Activated CD8-positive, alpha-beta memory T cell treated with anti-CD3 and anti-CD28 coated beads, Interleukin-2, amount 50 U/mL, for 48 hours (primary cell): Measurements from ENCODE around the gene MT1B.
"Not testable (repeated sequence)": the region's sequence is repeated elsewhere in the genome, so short reads cannot be mapped to it uniquely, and the experiment has no call there.

Experiments
- DNase-seq: peaks from one replicate; pipeline ENCODE4 v3.0.0-alpha.2; 2020

The MT1B gene

GRCh38 chr16:56669005-56669839 lies 17.5 kb downstream of the MT1B start, which contains the start of gene MT1H:
Gene MT1H, plus strand, starts transcription at chr16:56669814. Its CDS starts 71 bp downstream, at chr16:56669885.
- DNase-seq, result peak; percentile 63

- DNase-seq, result no peak
Observed at GRCh38 chr16:56669840-56670619, 18.3 kb downstream of the MT1B start.

- DNase-seq, result no peak
Observed at GRCh38 chr16:56670620-56670934, 18.9 kb downstream of the MT1B start.

GRCh38 chr16:56671691-56672090 lies 20.0 kb downstream of the MT1B start:
- not testable (repeated sequence) for DNase-seq

- not testable (repeated sequence) for DNase-seq
Observed at GRCh38 chr16:56672171-56672570, 20.5 kb downstream of the MT1B start.

GRCh38 chr16:56672761-56673536 lies 21.3 kb downstream of the MT1B start:
- DNase-seq, result no peak

- no peak for DNase-seq
Observed at GRCh38 chr16:56673921-56674320, 22.2 kb downstream of the MT1B start.

GRCh38 chr16:56674570-56674969 lies 22.9 kb downstream of the MT1B start:
- DNase-seq, result not testable (repeated sequence)

- peak; percentile 80 for DNase-seq
Observed at GRCh38 chr16:56675685-56676210, 24.1 kb downstream of the MT1B start.

- no peak for DNase-seq
Observed at GRCh38 chr16:56677474-56677873, 25.8 kb downstream of the MT1B start.

GRCh38 chr16:56679078-56679730 lies 27.5 kb downstream of the MT1B start:
- DNase-seq, result no peak

GRCh38 chr16:56679818-56680217 lies 28.1 kb downstream of the MT1B start:
- no peak for DNase-seq

GRCh38 chr16:56681939-56682702 lies 30.4 kb downstream of the MT1B start, which contains the start of gene MT1X:
Gene MT1X, plus strand, starts transcription at chr16:56682470. Its CDS starts 71 bp downstream, at chr16:56682541.
- peak; percentile 95 for DNase-seq

- DNase-seq, result peak; percentile 66
Observed at GRCh38 chr16:56682703-56683397, 31.2 kb downstream of the MT1B start.

- no peak for DNase-seq
Observed at GRCh38 chr16:56683424-56684172, 31.9 kb downstream of the MT1B start.

- DNase-seq, result no peak
Observed at GRCh38 chr16:56684256-56684925, 32.7 kb downstream of the MT1B start.

GRCh38 chr16:56684926-56685590 lies 33.4 kb downstream of the MT1B start:
- DNase-seq, result no peak

GRCh38 chr16:56686758-56687157 lies 35.1 kb downstream of the MT1B start:
- DNase-seq, result no peak

- no peak for DNase-seq
Observed at GRCh38 chr16:56688762-56689161, 37.1 kb downstream of the MT1B start.
